Stimulated activated memory B cell treated with anti-CD40 and anti-IgM and Interleukin-4, amounts not matched to agents 10 μg/mL and 1 μg/mL and 100 μg/mL, for 72 hours (primary cell): ENCODE results near the gene MSL3B.

Source experiments
- ATAC-seq: fragments of 150-1000 bp; cut with Tn5 transposase; 2 replicates; pipeline ENCODE4 v1.10.0; 2021
- H3K27ac Mint-ChIP-seq: one replicate; pipeline ENCODE4 v1.8.0; 2022; ENCODE audit warnings: mild to moderate bottlenecking, mixed read lengths
- H3K27me3 Mint-ChIP-seq: one replicate; pipeline ENCODE4 v1.8.0; 2022; ENCODE audit warnings: mixed read lengths
- H3K36me3 Mint-ChIP-seq: one replicate; pipeline ENCODE4 v1.8.0; 2022; ENCODE audit warnings: mixed read lengths
- H3K4me1 Mint-ChIP-seq: one replicate; pipeline ENCODE4 v1.8.0; 2022; ENCODE audit warnings: mixed read lengths
- H3K4me3 Mint-ChIP-seq: one replicate; pipeline ENCODE4 v1.8.0; 2022; ENCODE audit warnings: mild to moderate bottlenecking, moderate library complexity, mixed read lengths
- H3K9me3 Mint-ChIP-seq: one replicate; pipeline ENCODE4 v1.8.0; 2022; ENCODE audit warnings: mixed read lengths

Gene MSL3B

GRCh38 chr2:233858331-233858730, 9.9 kb downstream of the MSL3B start:
- H3K9me3 Mint-ChIP-seq = no peaks in the 10 kb centered on the region
- H3K27me3 Mint-ChIP-seq = peaks cover 9% of the 10 kb centered on the region
- no peak overlapping the region for H3K4me3 Mint-ChIP-seq
- peaks cover 10% of the 10 kb centered on the region for H3K4me1 Mint-ChIP-seq
- no peak for ATAC-seq
- H3K27ac Mint-ChIP-seq = no peak overlapping the region
- H3K36me3 Mint-ChIP-seq = peaks cover 4% of the 10 kb centered on the region

DNA sequence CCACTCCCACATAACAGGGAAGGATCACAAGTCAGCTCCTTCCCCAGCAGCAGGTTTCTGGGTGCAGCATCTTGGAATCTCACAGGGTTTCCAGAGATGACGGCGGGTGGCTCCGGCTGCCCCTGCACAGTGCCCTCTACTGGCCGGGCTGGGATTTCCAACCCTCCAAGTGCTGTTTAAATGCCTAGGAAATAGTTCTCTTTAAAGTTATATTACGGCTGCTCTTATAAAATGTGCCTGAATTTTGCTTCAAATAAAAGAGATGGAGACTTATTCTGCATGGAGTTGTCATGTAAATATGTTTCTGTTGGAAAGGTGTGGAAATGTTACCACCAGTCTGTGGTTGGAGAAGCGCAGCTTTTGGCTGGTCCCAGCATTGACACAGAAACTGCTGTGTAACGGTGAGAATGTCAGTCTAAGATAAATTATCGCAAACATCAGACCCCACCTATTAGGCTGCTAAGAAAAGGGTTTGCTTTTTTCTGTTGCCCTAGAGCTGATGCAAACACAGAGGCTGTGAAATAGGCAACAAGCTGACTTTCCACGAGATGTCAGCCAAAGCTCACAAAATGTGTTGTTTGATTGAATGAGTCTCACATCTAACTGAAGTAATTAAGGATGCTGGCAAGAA, 10.6 kb downstream of the MSL3B start:
- Mint-ChIP-seq H3K27ac (no peak overlapping the region), H3K27me3 (peaks cover 12% of the 10 kb centered on the region), H3K9me3 (no peaks in the 10 kb centered on the region), H3K36me3 (peaks cover 4% of the 10 kb centered on the region), H3K4me1 (peaks cover 10% of the 10 kb centered on the region), H3K4me3 (no peak overlapping the region)
- ATAC-seq = no peak

GRCh38 chr2:233856184-233856583, 12.0 kb downstream of the MSL3B start:
- no peak overlapping the region for H3K4me3 Mint-ChIP-seq
- H3K9me3 Mint-ChIP-seq = no peaks in the 10 kb centered on the region
- H3K27me3 Mint-ChIP-seq = peaks cover 18% of the 10 kb centered on the region

GRCh38 chr2:233855345-233855744, 12.8 kb downstream of the MSL3B start:
- no peak for ATAC-seq
- no peaks in the 10 kb centered on the region for H3K9me3 Mint-ChIP-seq
- peaks cover 4% of the 10 kb centered on the region for H3K36me3 Mint-ChIP-seq
- H3K27me3 Mint-ChIP-seq = peaks cover 18% of the 10 kb centered on the region
- peak overlapping the region; percentile 87 for H3K4me3 Mint-ChIP-seq
- no peak overlapping the region for H3K27ac Mint-ChIP-seq
- H3K4me1 Mint-ChIP-seq = peaks cover 10% of the 10 kb centered on the region

More at GRCh38 chr2:233856184-233856583, 12.0 kb downstream of the MSL3B start:
- ATAC-seq = no peak
- Mint-ChIP-seq H3K27ac (no peak overlapping the region), H3K4me1 (peaks cover 10% of the 10 kb centered on the region), H3K36me3 (peaks cover 4% of the 10 kb centered on the region)

GRCh38 chr2:233854241-233854981, 13.8 kb downstream of the MSL3B start, which contains the start of gene HJURP:
Gene HJURP (minus strand): TSS chr2:233854535. CDS start chr2:233854500, 35 bp downstream.
- no peaks in the 10 kb centered on the region for H3K9me3 Mint-ChIP-seq
- peaks cover 18% of the 10 kb centered on the region for H3K27me3 Mint-ChIP-seq
- peak; percentile 97 for ATAC-seq
- H3K36me3 Mint-ChIP-seq = peaks cover 4% of the 10 kb centered on the region
- H3K27ac Mint-ChIP-seq = peak within 1 kb of the TSS; percentile 65
- H3K4me3 Mint-ChIP-seq = peak within 1 kb of the TSS; percentile 87
- peaks cover 10% of the 10 kb centered on the region for H3K4me1 Mint-ChIP-seq

DNA sequence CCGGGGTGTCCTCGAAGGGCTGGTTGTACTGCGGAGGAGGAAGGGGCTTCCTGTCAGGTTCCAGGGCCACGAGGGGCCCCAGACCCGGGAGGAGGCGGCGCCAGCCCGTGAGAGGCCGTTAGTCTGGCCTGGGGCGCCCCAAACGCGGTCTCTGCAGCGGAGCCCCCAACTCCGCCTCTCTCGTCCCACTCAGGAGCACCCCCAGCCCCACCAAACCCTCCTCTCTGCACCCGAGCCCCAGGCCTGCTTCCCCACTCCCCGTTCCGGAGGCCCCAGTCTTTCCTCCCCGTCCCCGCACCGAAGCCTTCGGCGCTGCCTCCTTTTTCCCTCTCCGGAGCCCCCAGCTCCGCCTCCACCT, 14.3 kb downstream of the MSL3B start:
- Mint-ChIP-seq H3K9me3 (no peaks in the 10 kb centered on the region), H3K4me3 (peak overlapping the region; percentile 87), H3K27me3 (peaks cover 20% of the 10 kb centered on the region), H3K4me1 (peaks cover 10% of the 10 kb centered on the region), H3K27ac (peak overlapping the region; percentile 65), H3K36me3 (peaks cover 4% of the 10 kb centered on the region)
- ATAC-seq = no peak

- ATAC-seq = no peak
- no peak overlapping the region for H3K27ac Mint-ChIP-seq
- H3K36me3 Mint-ChIP-seq = peaks cover 4% of the 10 kb centered on the region
- peaks cover 25% of the 10 kb centered on the region for H3K27me3 Mint-ChIP-seq
- peaks cover 10% of the 10 kb centered on the region for H3K4me1 Mint-ChIP-seq
- H3K4me3 Mint-ChIP-seq = peak overlapping the region; percentile 87
- no peaks in the 10 kb centered on the region for H3K9me3 Mint-ChIP-seq
Observed at GRCh38 chr2:233853353-233853752, 14.8 kb downstream of the MSL3B start.

- H3K27me3 Mint-ChIP-seq = peaks cover 31% of the 10 kb centered on the region
- H3K4me3 Mint-ChIP-seq = no peak overlapping the region
- no peak for ATAC-seq
- peaks cover 4% of the 10 kb centered on the region for H3K36me3 Mint-ChIP-seq
- H3K9me3 Mint-ChIP-seq = no peaks in the 10 kb centered on the region
- no peak overlapping the region for H3K27ac Mint-ChIP-seq
- peaks cover 10% of the 10 kb centered on the region for H3K4me1 Mint-ChIP-seq
Observed at GRCh38 chr2:233852056-233852455, 16.1 kb downstream of the MSL3B start.

DNA sequence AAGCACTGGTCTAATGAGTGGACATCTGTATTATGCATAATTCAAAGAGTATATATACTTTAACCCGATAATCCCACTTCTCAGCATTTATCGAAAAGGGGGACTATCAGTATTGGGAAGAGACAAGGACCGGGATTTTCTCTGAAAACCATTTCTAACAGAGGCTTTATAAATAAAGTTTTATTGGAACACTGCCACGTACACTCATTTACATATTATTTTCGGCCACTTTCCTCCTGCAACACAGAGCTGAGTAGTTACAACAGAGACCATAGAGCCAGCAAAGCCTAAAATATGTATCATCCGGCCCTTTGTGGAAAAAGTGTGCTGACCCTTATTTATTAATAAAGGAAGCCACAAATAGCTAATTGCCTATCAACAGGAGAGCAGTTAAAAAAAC, 17.0 kb downstream of the MSL3B start:
- H3K9me3 Mint-ChIP-seq = no peaks in the 10 kb centered on the region
- H3K4me1 Mint-ChIP-seq = peaks cover 10% of the 10 kb centered on the region
- H3K36me3 Mint-ChIP-seq = peaks cover 4% of the 10 kb centered on the region
- no peak overlapping the region for H3K4me3 Mint-ChIP-seq
- no peak overlapping the region for H3K27ac Mint-ChIP-seq
- H3K27me3 Mint-ChIP-seq = peaks cover 31% of the 10 kb centered on the region
- ATAC-seq = no peak

DNA sequence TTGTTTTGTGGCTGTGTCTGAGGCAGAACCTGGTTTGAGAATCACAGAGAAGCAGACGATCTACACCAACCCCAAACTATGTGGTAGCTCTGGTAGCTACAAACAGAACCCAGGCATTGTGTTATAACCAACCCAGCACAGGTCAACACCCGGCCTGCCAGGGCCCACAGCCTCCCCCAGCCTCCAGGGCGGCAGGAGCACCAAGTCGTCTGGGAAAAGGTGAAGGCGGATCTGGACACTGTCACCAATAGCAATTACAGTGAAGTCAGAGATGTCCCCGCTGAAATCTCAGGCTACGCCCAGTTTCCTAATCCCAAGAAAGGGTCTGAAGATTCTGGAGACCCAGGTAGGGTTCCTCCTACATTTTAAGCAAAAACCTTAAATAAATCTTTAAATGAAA, 17.4 kb downstream of the MSL3B start:
- ATAC-seq = no peak
- H3K27me3 Mint-ChIP-seq = peaks cover 31% of the 10 kb centered on the region
- H3K9me3 Mint-ChIP-seq = no peaks in the 10 kb centered on the region
- no peak overlapping the region for H3K4me3 Mint-ChIP-seq
- H3K27ac Mint-ChIP-seq = no peak overlapping the region
- H3K36me3 Mint-ChIP-seq = peaks cover 4% of the 10 kb centered on the region
- peaks cover 10% of the 10 kb centered on the region for H3K4me1 Mint-ChIP-seq

GRCh38 chr2:233849607-233850271, 18.4 kb downstream of the MSL3B start:
- Mint-ChIP-seq H3K27ac (no peak overlapping the region), H3K36me3 (peaks cover 4% of the 10 kb centered on the region), H3K4me3 (no peak overlapping the region), H3K9me3 (no peaks in the 10 kb centered on the region), H3K27me3 (peaks cover 31% of the 10 kb centered on the region), H3K4me1 (peaks cover 8% of the 10 kb centered on the region)
- no peak for ATAC-seq

GRCh38 chr2:233848276-233848675, 19.9 kb downstream of the MSL3B start:
- no peak overlapping the region for H3K4me3 Mint-ChIP-seq
- H3K9me3 Mint-ChIP-seq = no peaks in the 10 kb centered on the region
- no peak for ATAC-seq
- H3K27ac Mint-ChIP-seq = peak overlapping the region; percentile 8
- no peaks in the 10 kb centered on the region for H3K36me3 Mint-ChIP-seq
- H3K4me1 Mint-ChIP-seq = no peaks in the 10 kb centered on the region
- peaks cover 22% of the 10 kb centered on the region for H3K27me3 Mint-ChIP-seq

DNA sequence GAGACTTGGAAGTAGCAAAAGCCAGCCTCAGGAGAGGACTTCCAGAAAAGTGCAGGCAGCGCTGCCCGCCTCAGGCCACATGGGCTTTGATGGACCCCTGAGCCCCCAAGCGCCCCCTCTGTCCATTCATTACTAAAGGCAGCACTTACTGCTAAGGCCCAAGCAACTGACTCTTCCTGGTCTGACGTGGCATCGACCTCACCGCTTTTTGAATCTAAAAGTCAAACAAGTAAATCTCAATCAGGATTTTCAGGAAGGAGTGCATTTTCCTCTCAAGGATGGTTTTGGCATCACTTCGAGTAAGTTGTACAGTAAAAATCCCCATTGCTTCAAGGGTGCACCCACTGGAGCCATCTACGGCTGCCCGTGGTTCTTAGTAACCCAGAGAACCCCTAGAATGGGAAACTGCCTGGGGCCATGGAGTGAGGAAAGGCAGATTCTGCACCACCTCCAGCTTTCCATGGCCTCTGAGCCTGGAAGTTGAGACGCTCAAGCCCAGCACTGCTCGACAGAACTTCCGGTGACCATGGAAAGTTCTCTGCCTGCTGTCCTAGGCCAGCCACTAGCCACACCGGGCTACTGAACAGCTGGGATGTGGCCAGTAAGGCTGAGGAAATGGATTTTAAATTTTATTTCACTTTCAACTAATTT, 20.8 kb downstream of the MSL3B start:
- Mint-ChIP-seq H3K27me3 (peaks cover 17% of the 10 kb centered on the region), H3K36me3 (no peaks in the 10 kb centered on the region), H3K27ac (peak overlapping the region; percentile 8), H3K4me3 (no peak overlapping the region), H3K4me1 (no peaks in the 10 kb centered on the region), H3K9me3 (no peaks in the 10 kb centered on the region)
- no peak for ATAC-seq

- ATAC-seq = no peak
- no peaks in the 10 kb centered on the region for H3K36me3 Mint-ChIP-seq
- H3K9me3 Mint-ChIP-seq = no peaks in the 10 kb centered on the region
Observed at GRCh38 chr2:233846387-233847247, 21.6 kb downstream of the MSL3B start.

More at GRCh38 chr2:233846387-233847247, 21.6 kb downstream of the MSL3B start:
- no peaks in the 10 kb centered on the region for H3K4me1 Mint-ChIP-seq
- no peak overlapping the region for H3K4me3 Mint-ChIP-seq
- peaks cover 13% of the 10 kb centered on the region for H3K27me3 Mint-ChIP-seq
- H3K27ac Mint-ChIP-seq = peak overlapping the region; percentile 57
